Right forelimb (tissue), 1 donor: ENCODE results near the gene C16orf89.

ENCODE experiments used
- DNase-seq: peaks from one replicate; pipeline ENCODE4 v3.0.0-alpha.2; 2018

C16orf89 gene

DNA sequence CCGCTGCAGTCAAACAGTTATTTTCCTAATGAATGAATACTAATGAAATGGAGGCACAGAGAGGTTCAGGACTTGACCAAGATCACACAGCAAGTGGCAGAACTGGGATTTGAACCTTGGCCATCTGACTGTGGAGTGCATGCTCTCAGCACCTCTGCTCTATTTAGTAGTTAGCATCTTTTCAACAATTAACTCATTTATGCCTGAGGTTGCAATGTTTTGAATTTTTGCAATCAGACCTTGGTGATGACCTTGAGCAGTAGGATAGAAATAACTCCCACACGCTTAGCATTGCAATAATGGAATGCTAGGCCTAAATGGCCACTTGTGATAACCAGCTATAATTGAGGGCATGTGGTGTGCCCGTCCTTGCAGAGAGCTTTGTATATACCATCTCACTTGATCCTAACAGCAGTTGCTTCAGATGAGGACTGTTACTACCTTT, 63.0 kb downstream of the C16orf89 start:
- DNase-seq: no peak

DNA sequence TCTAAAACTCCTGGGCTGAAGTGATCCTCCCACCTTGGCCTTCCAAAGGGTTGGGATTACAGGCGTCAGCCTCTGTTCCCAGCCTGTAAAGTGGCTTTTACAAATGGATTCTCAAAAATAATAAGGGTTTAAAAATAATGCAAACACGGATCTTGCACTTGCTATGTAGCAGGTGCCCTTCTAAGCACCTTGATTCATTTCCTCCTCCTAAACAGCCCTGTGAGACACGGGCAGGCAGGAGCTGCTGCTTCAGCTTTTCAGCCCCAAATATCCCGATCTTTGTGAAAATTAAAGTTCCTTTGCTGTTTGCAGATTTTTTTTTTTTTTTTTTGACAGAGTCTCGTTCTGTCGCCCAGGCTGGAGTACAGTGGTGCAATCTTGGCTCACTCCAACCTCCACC, 63.8 kb downstream of the C16orf89 start:
- DNase-seq: no peak

DNA sequence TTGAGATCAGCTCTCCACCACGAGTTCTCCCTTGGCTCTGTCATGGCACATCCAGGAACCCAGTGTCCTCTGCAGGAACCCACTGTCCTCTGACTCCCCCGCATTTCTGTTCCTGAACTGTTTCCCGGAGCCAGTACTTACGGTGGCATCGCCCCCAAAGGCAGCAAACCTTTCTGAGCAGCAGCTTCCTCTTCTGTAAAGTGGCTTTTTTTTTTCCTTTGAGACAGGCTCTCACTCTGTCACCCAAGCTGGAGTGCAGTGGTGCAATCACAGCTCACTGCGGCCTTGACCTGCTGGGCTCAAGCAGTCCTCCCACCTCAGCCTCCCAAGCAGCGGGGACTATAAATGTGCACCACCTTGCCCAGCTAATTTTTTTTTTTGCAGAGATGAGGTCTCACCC, 64.2 kb downstream of the C16orf89 start:
- no peak for DNase-seq

DNA sequence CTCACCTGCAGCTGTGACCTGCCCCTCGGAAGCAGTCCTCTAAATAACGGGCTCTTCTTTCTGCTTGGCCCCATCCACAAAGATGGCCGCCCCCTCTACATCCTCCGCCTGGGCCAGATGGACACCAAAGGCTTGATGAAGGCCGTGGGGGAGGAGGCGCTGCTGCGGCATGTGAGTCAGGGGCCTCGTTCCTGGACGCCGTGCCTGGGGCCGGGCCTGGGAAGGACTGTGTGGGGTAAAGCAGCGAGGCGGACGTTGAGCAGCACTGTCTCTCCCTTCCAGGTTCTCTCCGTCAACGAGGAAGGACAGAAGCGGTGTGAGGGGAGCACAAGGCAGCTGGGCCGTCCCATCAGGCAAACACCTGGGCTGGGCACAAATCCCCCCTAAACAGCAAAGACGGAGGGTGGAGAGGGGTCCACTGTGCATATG, 65.2 kb downstream of the C16orf89 start:
- no peak for DNase-seq

DNA sequence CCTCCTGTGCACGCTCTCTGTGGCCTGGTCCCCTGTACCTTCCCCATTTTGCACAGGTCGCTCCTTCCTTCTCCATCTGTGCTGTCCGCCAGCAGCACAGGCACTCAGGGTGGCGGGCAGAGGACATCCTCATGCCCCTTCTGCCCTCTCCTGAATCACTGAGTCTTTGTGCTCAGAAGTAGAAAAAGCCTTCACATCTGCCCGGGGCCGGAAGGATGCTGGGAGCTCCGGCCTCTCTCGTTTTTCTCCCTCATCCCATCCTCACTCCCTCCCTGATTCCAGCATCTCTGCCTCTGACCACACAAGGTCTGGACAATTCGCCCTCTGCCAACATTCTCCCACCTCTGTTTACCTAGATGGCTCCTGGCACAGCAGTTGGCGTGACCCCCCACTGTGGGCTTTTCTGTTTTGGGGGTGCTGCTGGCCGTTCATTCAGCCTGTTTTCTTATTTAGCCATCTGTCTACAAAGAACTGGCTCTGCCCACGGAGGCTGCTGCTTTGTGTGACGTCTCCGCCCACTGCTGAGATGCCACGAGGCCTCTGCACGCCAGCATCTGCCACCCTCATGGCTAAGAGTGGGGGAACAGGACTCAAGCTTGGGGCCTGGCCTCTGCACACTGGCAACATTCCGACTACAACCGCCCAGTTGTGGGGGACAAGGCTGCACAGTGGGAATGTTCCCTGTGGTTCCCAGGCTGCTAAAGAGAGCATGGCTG, 70.9 kb downstream of the C16orf89 start:
- DNase-seq: no peak
